Measurements from ENCODE around the gene SERPINE3.

SERPINE3 gene

GRCh38 chr13:51339354-51339753, at the start of gene SERPINE3:
Gene SERPINE3, plus strand, starts transcription at chr13:51339691. Its CDS starts 1,401 bp downstream, at chr13:51341092.
- no peak for DNase-seq

- no peak for DNase-seq
These were observed 48.1 kb upstream of the SERPINE3 start for GRCh38 chr13:51291341-51291740.

- DNase-seq: no peak
These were observed 47.4 kb upstream of the SERPINE3 start for GRCh38 chr13:51292000-51292565.

- DNase-seq: no peak
These were observed 41.9 kb upstream of the SERPINE3 start for GRCh38 chr13:51297556-51297955.

- no peak for DNase-seq
These were observed 40.7 kb upstream of the SERPINE3 start for GRCh38 chr13:51298812-51299211.

GRCh38 chr13:51303063-51303552, 36.4 kb upstream of the SERPINE3 start:
- no peak for DNase-seq

GRCh38 chr13:51303882-51304281, 35.6 kb upstream of the SERPINE3 start:
- no peak for DNase-seq

- no peak for DNase-seq
These were observed 34.1 kb upstream of the SERPINE3 start for GRCh38 chr13:51305271-51305967.

GRCh38 chr13:51308781-51309180, 30.7 kb upstream of the SERPINE3 start:
- no peak for DNase-seq

GRCh38 chr13:51311231-51311630, 28.3 kb upstream of the SERPINE3 start:
- DNase-seq: no peak

- no peak for DNase-seq
These were observed 27.5 kb upstream of the SERPINE3 start for GRCh38 chr13:51311957-51312520.

GRCh38 chr13:51313619-51314018, 25.9 kb upstream of the SERPINE3 start:
- DNase-seq: no peak

- no peak for DNase-seq
These were observed 22.2 kb upstream of the SERPINE3 start for GRCh38 chr13:51317262-51317661.

GRCh38 chr13:51318015-51318414, 21.5 kb upstream of the SERPINE3 start:
- DNase-seq: no peak

GRCh38 chr13:51318876-51319275, 20.6 kb upstream of the SERPINE3 start:
- DNase-seq: no peak

GRCh38 chr13:51321836-51322235, 17.7 kb upstream of the SERPINE3 start:
- no peak for DNase-seq

GRCh38 chr13:51322826-51323225, 16.7 kb upstream of the SERPINE3 start:
- DNase-seq: no peak

- no peak for DNase-seq
These were observed 15.5 kb upstream of the SERPINE3 start for GRCh38 chr13:51323824-51324511.

GRCh38 chr13:51324714-51325420, 14.6 kb upstream of the SERPINE3 start:
- no peak for DNase-seq

- DNase-seq: no peak
These were observed 13.7 kb upstream of the SERPINE3 start for GRCh38 chr13:51325837-51326236.

GRCh38 chr13:51326777-51327176, 12.7 kb upstream of the SERPINE3 start:
- DNase-seq: no peak

- no peak for DNase-seq
These were observed 11.5 kb upstream of the SERPINE3 start for GRCh38 chr13:51327961-51328360.

GRCh38 chr13:51328488-51328887, 11.0 kb upstream of the SERPINE3 start:
- no peak for DNase-seq
